ENCODE measurements around the gene XPO4. TPM values are rescaled to one million over a fixed set of nuclear protein-coding genes. Genes with fewer than 3 reads are reported as not detected.

XPO4 gene
- total RNA-seq, 1 donor = 19.5 TPM

DNA sequence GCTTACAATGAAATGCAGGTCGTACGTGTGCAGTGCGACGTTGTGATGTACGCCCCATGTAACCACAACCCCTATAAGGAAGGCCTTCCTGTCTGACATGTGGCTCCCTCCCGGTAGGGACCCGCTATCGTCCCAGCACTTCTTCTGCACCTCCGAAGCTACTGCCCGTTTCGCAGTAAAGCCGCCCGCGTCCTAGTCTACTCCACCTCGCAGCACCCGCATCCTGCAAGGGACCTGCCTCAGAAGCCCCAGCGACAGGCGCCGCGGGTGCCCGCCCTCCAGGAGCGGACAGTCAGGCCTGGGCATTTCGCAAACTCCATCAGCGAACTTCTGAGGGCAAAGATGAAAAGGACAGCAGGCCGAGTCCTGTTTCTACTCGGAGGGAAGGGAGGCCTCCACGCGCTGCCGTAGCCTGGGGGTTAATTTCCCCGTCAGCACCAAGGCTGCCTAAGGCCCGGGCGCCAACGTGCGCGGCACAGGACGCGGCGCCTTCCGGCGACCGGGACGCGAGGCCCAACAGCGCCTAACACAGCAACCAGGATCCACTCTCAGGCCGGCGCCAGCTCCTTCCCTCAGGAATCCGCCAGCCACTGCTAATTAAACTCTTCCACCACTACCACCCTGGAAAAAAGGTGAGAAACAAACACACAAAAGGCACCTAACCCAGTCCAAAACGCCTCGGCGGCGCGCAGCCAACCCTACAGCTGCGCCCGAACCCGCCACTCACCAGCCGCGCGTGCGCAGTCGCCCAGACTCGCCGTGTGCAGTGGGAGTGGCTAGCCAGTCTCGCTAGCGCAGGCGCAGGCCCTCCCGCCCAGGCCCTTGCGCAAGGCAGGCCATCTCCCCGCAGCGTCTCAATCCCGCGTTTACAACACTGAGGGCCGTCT lies 129.1 kb downstream of the XPO4 start, which contains the start of gene EEF1AKMT1:
Gene EEF1AKMT1, minus strand, starts transcription at position 768 of the 887 bp plus-strand sequence. CDS start 16,363 bp downstream, outside the sequence.
- Histone ChIP-seq H3K4me3 (ENCODE audit: insufficient read depth, low read length) (peak within 1 kb of the TSS; percentile 88), H3K79me2 (ENCODE audit: insufficient read depth, low read length) (peaks cover 20% of the 10 kb centered on the region), H3K4me2 (ENCODE audit: insufficient read depth, low read length) (peak within 1 kb of the TSS; percentile 77), H3K36me3 (ENCODE audit: insufficient read depth, low read length) (peaks cover 12% of the 10 kb centered on the region), H2AFZ (ENCODE audit: low read length) (peak within 1 kb of the TSS; percentile 92), H3K27me3 (ENCODE audit: insufficient read depth, low read length) (no peaks in the 10 kb centered on the region), H3K4me1 (ENCODE audit: insufficient read depth, low read length) (peaks cover 10% of the 10 kb centered on the region), H3K27ac (ENCODE audit: low read depth, low read length) (peak within 1 kb of the TSS; percentile 96), H3K9me3 (ENCODE audit: low read depth, low read length) (no peaks in the 10 kb centered on the region), H4K20me1 (ENCODE audit: insufficient read depth, low read length) (no peaks in the 10 kb centered on the region)
- peak; percentile 95 for DNase-seq (ENCODE audit: insufficient read length, low spot score, missing footprints)
- no peak for TF ChIP-seq CTCF (IDR thresholded peaks at IDR 0.05; ENCODE audit: extremely low read depth, low read depth, low read length)

GRCh38 chr13:20772401-20773131 lies 130.0 kb downstream of the XPO4 start:
- Histone ChIP-seq H3K27ac (ENCODE audit: low read depth, low read length) (peak overlapping the region; percentile 96), H2AFZ (ENCODE audit: low read length) (peak overlapping the region; percentile 92), H3K4me1 (ENCODE audit: insufficient read depth, low read length) (peaks cover 10% of the 10 kb centered on the region), H3K4me3 (ENCODE audit: insufficient read depth, low read length) (peak overlapping the region; percentile 88), H3K27me3 (ENCODE audit: insufficient read depth, low read length) (no peaks in the 10 kb centered on the region), H3K36me3 (ENCODE audit: insufficient read depth, low read length) (peaks cover 12% of the 10 kb centered on the region), H3K79me2 (ENCODE audit: insufficient read depth, low read length) (peaks cover 20% of the 10 kb centered on the region), H3K9me3 (ENCODE audit: low read depth, low read length) (no peaks in the 10 kb centered on the region), H3K4me2 (ENCODE audit: insufficient read depth, low read length) (peak overlapping the region; percentile 77), H4K20me1 (ENCODE audit: insufficient read depth, low read length) (no peaks in the 10 kb centered on the region)
- DNase-seq (ENCODE audit: insufficient read length, low spot score, missing footprints) = no peak
- TF ChIP-seq CTCF (IDR thresholded peaks at IDR 0.05; ENCODE audit: extremely low read depth, low read depth, low read length) = no peak

DNA sequence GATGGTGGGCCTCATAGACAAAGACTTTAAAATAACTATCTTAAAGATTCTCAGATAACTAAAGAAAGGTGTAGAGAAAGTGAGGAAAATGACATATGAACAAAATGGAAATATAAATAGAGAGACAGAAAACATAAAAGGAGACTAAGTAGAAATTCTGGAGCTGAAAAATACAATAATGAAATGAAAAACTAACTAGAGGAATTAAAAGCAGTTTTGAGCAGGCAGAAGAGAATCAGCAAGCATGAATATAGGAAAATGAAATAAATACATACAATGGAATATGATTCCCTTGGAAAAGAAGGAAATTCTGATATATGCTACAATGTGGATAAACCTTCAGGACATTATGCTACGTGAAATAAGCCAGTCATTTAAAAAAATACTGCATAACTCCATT lies 132.7 kb downstream of the XPO4 start:
- Histone ChIP-seq H3K4me2 (ENCODE audit: insufficient read depth, low read length) (no peak overlapping the region), H3K4me3 (ENCODE audit: insufficient read depth, low read length) (no peak overlapping the region), H3K27me3 (ENCODE audit: insufficient read depth, low read length) (no peaks in the 10 kb centered on the region), H3K36me3 (ENCODE audit: insufficient read depth, low read length) (peaks cover 12% of the 10 kb centered on the region), H3K4me1 (ENCODE audit: insufficient read depth, low read length) (peaks cover 10% of the 10 kb centered on the region), H4K20me1 (ENCODE audit: insufficient read depth, low read length) (no peaks in the 10 kb centered on the region), H3K79me2 (ENCODE audit: insufficient read depth, low read length) (peaks cover 20% of the 10 kb centered on the region), H3K9me3 (ENCODE audit: low read depth, low read length) (no peaks in the 10 kb centered on the region), H3K27ac (ENCODE audit: low read depth, low read length) (no peak overlapping the region), H2AFZ (ENCODE audit: low read length) (no peak overlapping the region)
- TF ChIP-seq CTCF (IDR thresholded peaks at IDR 0.05; ENCODE audit: extremely low read depth, low read depth, low read length) = no peak
- no peak for DNase-seq (ENCODE audit: insufficient read length, low spot score, missing footprints)

GRCh38 chr13:20769091-20769490 lies 133.5 kb downstream of the XPO4 start:
- no peak for DNase-seq (ENCODE audit: insufficient read length, low spot score, missing footprints)
- Histone ChIP-seq H2AFZ (ENCODE audit: low read length) (no peak overlapping the region), H3K4me1 (ENCODE audit: insufficient read depth, low read length) (peaks cover 10% of the 10 kb centered on the region), H3K27ac (ENCODE audit: low read depth, low read length) (no peak overlapping the region), H3K4me2 (ENCODE audit: insufficient read depth, low read length) (no peak overlapping the region), H3K79me2 (ENCODE audit: insufficient read depth, low read length) (peaks cover 20% of the 10 kb centered on the region), H3K4me3 (ENCODE audit: insufficient read depth, low read length) (no peak overlapping the region), H3K36me3 (ENCODE audit: insufficient read depth, low read length) (peaks cover 12% of the 10 kb centered on the region), H3K27me3 (ENCODE audit: insufficient read depth, low read length) (no peaks in the 10 kb centered on the region), H4K20me1 (ENCODE audit: insufficient read depth, low read length) (no peaks in the 10 kb centered on the region), H3K9me3 (ENCODE audit: low read depth, low read length) (no peaks in the 10 kb centered on the region)
- no peak for TF ChIP-seq CTCF (IDR thresholded peaks at IDR 0.05; ENCODE audit: extremely low read depth, low read depth, low read length)
